BLaER1 (cell line): ENCODE measurements around the gene PXDN.

Source experiments
- H3K27ac ChIP-seq: shearing (Covaris generic); formaldehyde crosslinking; 2 replicates; pipeline ENCODE4 v1.8.1; 2022
- H3K27me3 ChIP-seq: shearing (Covaris generic); formaldehyde crosslinking; 2 replicates; pipeline ENCODE4 v1.8.1; 2022
- H3K36me3 ChIP-seq: shearing (Covaris generic); formaldehyde crosslinking; 2 replicates; pipeline ENCODE4 v1.8.1; 2022
- H3K4me1 ChIP-seq: shearing (Covaris generic); formaldehyde crosslinking; 2 replicates; pipeline ENCODE4 v1.8.1; 2022
- H3K4me2 ChIP-seq: shearing (Covaris generic); formaldehyde crosslinking; 2 replicates; pipeline ENCODE4 v1.8.1; 2022
- H3K4me3 ChIP-seq: shearing (Covaris generic); formaldehyde crosslinking; 2 replicates; pipeline ENCODE4 v1.8.1; 2022
- H3K9ac ChIP-seq: shearing (Covaris generic); formaldehyde crosslinking; 2 replicates; pipeline ENCODE4 v1.8.1; 2022
- H3K9me3 ChIP-seq: shearing (Covaris generic); formaldehyde crosslinking; 2 replicates; pipeline ENCODE4 v1.8.1; 2022
- H4K20me1 ChIP-seq: shearing (Covaris generic); formaldehyde crosslinking; 2 replicates; pipeline ENCODE4 v1.8.1; 2022
- Cebpa-rat ChIP-seq: shearing (Covaris generic); IDR thresholded peaks from 2 replicates; pipeline ENCODE4 v1.8.1; 2022

PXDN gene

GRCh38 chr2:1742681-1743395, 1.5 kb downstream of the PXDN start:
- Histone ChIP-seq H3K9ac (peak overlapping the region; percentile 92), H3K4me2 (peak overlapping the region; percentile 98), H3K9me3 (peaks cover 17% of the 10 kb centered on the region), H3K4me1 (peaks cover 68% of the 10 kb centered on the region), H3K27ac (peak overlapping the region; percentile 96), H3K4me3 (peak overlapping the region; percentile 89), H4K20me1 (peaks cover 55% of the 10 kb centered on the region), H3K27me3 (no peaks in the 10 kb centered on the region), H3K36me3 (peaks cover 49% of the 10 kb centered on the region)
- no peak for TF ChIP-seq Cebpa-rat

DNA sequence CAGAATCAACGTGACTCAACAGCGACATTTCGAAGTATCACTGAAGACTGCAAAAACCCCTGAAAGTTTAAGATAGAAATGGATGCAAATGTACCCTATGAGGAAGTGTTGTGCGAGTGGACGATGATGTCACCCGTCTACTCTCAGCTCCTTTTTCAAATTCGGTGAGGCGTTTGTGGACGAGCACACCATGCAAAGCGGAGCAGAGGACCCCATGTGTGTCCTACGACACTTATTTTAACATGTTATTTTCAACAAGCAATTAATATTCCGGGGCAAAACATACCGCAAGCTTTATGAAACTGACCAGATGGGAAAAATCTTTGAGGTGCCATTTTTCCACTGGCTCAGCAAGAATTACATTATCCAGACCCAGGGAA, 2.0 kb downstream of the PXDN start:
- H3K4me1 ChIP-seq: peaks cover 64% of the 10 kb centered on the region
- H3K27me3 ChIP-seq: no peaks in the 10 kb centered on the region
- peak overlapping the region; percentile 92 for H3K9ac ChIP-seq
- H3K9me3 ChIP-seq: peaks cover 23% of the 10 kb centered on the region
- H3K4me2 ChIP-seq: peak overlapping the region; percentile 98
- H3K4me3 ChIP-seq: peak overlapping the region; percentile 89
- H3K36me3 ChIP-seq: peaks cover 55% of the 10 kb centered on the region
- peaks cover 61% of the 10 kb centered on the region for H4K20me1 ChIP-seq
- no peak for TF ChIP-seq Cebpa-rat
- peak overlapping the region; percentile 96 for H3K27ac ChIP-seq

GRCh38 chr2:1741851-1742250, 2.5 kb downstream of the PXDN start:
- Histone ChIP-seq H3K9ac (peak overlapping the region; percentile 92), H3K27ac (peak overlapping the region; percentile 96), H3K4me1 (peaks cover 60% of the 10 kb centered on the region), H4K20me1 (peaks cover 65% of the 10 kb centered on the region), H3K4me3 (peak overlapping the region; percentile 89), H3K27me3 (no peaks in the 10 kb centered on the region), H3K36me3 (peaks cover 59% of the 10 kb centered on the region), H3K4me2 (peak overlapping the region; percentile 98), H3K9me3 (peaks cover 27% of the 10 kb centered on the region)
- TF ChIP-seq Cebpa-rat: no peak

DNA sequence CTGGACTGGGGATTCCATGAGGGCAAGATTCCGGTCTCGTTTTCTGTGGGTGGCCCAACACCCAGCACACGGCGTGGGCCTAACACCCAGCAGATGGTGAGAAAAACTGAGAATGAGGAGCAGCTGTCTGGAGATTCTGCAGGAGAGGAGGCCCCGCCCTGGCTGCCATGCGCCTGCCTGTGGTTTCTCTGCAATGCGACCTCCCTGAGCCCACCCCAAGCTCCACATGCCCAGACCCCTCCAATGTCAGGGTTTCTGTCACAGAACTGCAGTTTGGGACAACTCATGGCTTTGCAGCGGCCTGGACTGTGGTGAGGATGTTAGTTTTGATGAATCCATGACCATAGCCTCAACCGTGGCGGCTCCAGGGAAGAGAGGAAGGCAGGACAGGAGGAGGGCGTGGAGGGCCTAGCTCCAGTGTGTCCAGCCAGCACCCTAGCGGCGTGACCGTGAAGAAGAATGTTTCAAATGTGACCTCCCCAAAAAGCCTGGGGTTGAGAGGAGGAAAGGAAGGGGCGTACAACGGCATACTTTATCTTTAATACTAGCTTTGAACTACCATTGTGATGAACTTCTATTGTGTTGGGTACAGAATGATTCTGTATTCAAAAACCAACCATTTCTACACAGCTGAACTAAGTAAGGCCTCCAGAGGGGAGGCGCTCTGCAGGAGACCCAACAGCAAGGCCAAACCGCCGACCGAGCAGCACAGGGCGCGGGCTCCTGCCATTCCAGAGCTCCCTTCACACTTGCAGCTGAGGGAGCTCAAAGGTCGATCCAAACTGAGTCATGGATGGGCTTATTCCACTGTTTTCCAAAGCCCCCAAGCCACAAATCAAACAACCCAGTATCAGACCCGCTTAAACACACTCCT, 3.4 kb downstream of the PXDN start:
- Histone ChIP-seq H3K36me3 (peaks cover 64% of the 10 kb centered on the region), H3K4me1 (peaks cover 51% of the 10 kb centered on the region), H3K4me2 (peak overlapping the region; percentile 98), H3K4me3 (peak overlapping the region; percentile 89), H3K27me3 (no peaks in the 10 kb centered on the region), H3K9me3 (peaks cover 36% of the 10 kb centered on the region), H3K9ac (peak overlapping the region; percentile 92; the same call in 1 of the 2 replicates), H3K27ac (peak overlapping the region; percentile 96), H4K20me1 (peaks cover 74% of the 10 kb centered on the region)
- TF ChIP-seq Cebpa-rat: no peak

- Histone ChIP-seq H3K9ac (peak overlapping the region; percentile 92; the same call in 1 of the 2 replicates), H3K36me3 (peaks cover 72% of the 10 kb centered on the region), H3K27me3 (no peaks in the 10 kb centered on the region), H3K4me1 (peaks cover 43% of the 10 kb centered on the region), H4K20me1 (peaks cover 82% of the 10 kb centered on the region), H3K4me2 (peak overlapping the region; percentile 98), H3K27ac (peak overlapping the region; percentile 96), H3K4me3 (peak overlapping the region; percentile 89; the same call in 1 of the 2 replicates), H3K9me3 (peaks cover 44% of the 10 kb centered on the region)
- no peak for TF ChIP-seq Cebpa-rat
Measured at GRCh38 chr2:1739961-1740715, 4.2 kb downstream of the PXDN start.

DNA sequence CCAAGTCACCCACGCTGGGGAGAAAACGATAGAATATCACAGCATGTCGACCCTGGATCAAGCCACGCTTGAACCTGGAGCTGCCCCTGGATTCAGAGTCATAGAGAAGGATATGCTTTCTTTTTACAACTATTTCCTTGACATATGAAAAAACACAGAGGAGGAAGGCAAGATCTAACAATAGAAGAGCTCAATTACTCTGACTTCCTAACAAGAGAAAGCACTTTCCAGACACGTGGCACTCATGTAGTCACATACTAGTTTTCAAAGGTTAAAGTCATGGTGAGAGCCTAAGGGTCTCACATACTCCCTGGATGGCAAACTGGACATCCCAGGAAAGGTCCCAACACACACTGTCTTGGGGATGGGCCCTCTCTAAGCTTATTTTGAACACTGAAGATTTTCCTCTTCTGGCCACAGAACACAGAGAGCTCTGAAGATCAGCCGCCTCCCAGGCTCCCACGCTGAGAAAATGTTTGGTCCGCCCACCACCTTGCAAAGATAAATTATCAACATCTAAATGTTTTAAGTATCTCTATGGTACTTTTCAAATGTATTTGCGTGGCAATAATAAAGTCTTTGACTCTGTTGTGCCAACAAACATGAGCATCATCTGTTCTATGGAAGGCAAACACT, 4.9 kb downstream of the PXDN start:
- Histone ChIP-seq H3K27ac (peak overlapping the region; percentile 96), H3K4me2 (peak overlapping the region; percentile 98), H3K9me3 (peaks cover 51% of the 10 kb centered on the region), H3K36me3 (peaks cover 79% of the 10 kb centered on the region), H3K4me1 (peaks cover 40% of the 10 kb centered on the region), H3K9ac (no peak overlapping the region), H4K20me1 (peaks cover 89% of the 10 kb centered on the region), H3K4me3 (no peak overlapping the region), H3K27me3 (no peaks in the 10 kb centered on the region)
- no peak for TF ChIP-seq Cebpa-rat

GRCh38 chr2:1738646-1739302, 5.5 kb downstream of the PXDN start:
- H3K4me1 ChIP-seq: peaks cover 41% of the 10 kb centered on the region
- H3K4me3 ChIP-seq: no peak overlapping the region
- peaks cover 84% of the 10 kb centered on the region for H3K36me3 ChIP-seq
- H3K4me2 ChIP-seq: peak overlapping the region; percentile 98; the same call in 1 of the 2 replicates
- H3K27me3 ChIP-seq: no peaks in the 10 kb centered on the region
- H4K20me1 ChIP-seq: peaks cover 95% of the 10 kb centered on the region
- no peak for TF ChIP-seq Cebpa-rat
- peak overlapping the region; percentile 96; the same call in 1 of the 2 replicates for H3K27ac ChIP-seq
- H3K9me3 ChIP-seq: peaks cover 58% of the 10 kb centered on the region
- H3K9ac ChIP-seq: no peak overlapping the region

GRCh38 chr2:1738163-1738562, 6.2 kb downstream of the PXDN start:
- no peak overlapping the region for H3K27ac ChIP-seq
- TF ChIP-seq Cebpa-rat: no peak
- H3K9ac ChIP-seq: no peak overlapping the region
- H4K20me1 ChIP-seq: peaks cover 99% of the 10 kb centered on the region
- H3K4me1 ChIP-seq: peaks cover 47% of the 10 kb centered on the region
- peaks cover 62% of the 10 kb centered on the region for H3K9me3 ChIP-seq
- no peak overlapping the region for H3K4me3 ChIP-seq
- H3K36me3 ChIP-seq: peaks cover 90% of the 10 kb centered on the region
- no peaks in the 10 kb centered on the region for H3K27me3 ChIP-seq
- H3K4me2 ChIP-seq: 0 out of 2 replicates have a peak overlapping the region, but pooled peaks have one; percentile 1
